Fibroblast of lung (primary cell): ENCODE results near the gene RPL22L1.

Source experiments
- EZH2 ChIP-seq: IDR thresholded peaks from 2 replicates; pipeline ENCODE4 v1.5.1; 2012; ENCODE audit warnings: low read length, control low read depth, mild to moderate bottlenecking; ENCODE audit errors: missing control alignments
- TF ChIP-seq, protein P1 (sequence below), 2 donors: IDR thresholded peaks in 1 of 2; conservative IDR thresholded peaks in 1 of 2; 1 replicate in 1 of 2; 2 replicates in 1 of 2; pipeline ENCODE4 v1.5.1; 2011 to 2012; ENCODE audit warnings: low read length in 2 of 2, control low read depth in 1 of 2, inconsistent platforms in 1 of 2, low read depth in 1 of 2, mild to moderate bottlenecking in 1 of 2

DNA sequence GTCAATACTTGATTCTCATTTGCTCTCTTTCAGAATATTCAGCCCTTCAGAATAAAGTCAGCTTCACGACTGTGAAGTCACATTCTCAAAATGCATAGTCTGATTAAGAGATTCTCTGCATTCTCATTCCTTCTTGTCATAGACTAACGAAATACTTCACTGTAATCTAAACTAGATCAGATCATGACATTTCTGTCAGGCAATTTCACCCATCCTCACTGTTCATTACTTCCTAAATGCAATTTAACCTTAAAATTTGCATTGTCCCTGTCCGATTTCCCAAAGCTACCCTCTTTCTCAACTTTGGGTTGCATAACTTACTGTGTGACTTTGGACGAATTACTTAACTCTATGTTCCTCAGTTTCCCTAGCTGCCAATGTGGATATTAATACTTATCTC lies 6.2 kb downstream of the RPL22L1 start:
- TF ChIP-seq, protein P1, sequence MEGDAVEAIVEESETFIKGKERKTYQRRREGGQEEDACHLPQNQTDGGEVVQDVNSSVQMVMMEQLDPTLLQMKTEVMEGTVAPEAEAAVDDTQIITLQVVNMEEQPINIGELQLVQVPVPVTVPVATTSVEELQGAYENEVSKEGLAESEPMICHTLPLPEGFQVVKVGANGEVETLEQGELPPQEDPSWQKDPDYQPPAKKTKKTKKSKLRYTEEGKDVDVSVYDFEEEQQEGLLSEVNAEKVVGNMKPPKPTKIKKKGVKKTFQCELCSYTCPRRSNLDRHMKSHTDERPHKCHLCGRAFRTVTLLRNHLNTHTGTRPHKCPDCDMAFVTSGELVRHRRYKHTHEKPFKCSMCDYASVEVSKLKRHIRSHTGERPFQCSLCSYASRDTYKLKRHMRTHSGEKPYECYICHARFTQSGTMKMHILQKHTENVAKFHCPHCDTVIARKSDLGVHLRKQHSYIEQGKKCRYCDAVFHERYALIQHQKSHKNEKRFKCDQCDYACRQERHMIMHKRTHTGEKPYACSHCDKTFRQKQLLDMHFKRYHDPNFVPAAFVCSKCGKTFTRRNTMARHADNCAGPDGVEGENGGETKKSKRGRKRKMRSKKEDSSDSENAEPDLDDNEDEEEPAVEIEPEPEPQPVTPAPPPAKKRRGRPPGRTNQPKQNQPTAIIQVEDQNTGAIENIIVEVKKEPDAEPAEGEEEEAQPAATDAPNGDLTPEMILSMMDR (conservative IDR thresholded peaks at IDR 0.05 in 1 of 2, IDR thresholded peaks at IDR 0.05 in 1 of 2; ENCODE audit: low read depth in 1 of 2, low read length in 2 of 2) = no peak
- TF ChIP-seq EZH2 = no peak
